Naive B cell (primary cell): ENCODE measurements around the gene RABGEF1. TPM values are rescaled to one million over a fixed set of nuclear protein-coding genes. Genes with fewer than 3 reads are reported as not detected.
"Not testable (repeated sequence)": the region's sequence is repeated elsewhere in the genome, so short reads cannot be mapped to it uniquely, and the experiment has no call there.

Experiments used
- ATAC-seq, 2 donors: fragments of 150-1000 bp; cut with Tn5 transposase; 2 replicates each; pipeline ENCODE4 v1.10.0; 2021; ENCODE audit warnings: low read depth in 2 of 2, mild to moderate bottlenecking in 2 of 2, moderate library complexity in 2 of 2
- DNase-seq: peaks from one replicate; pipeline ENCODE4 v3.0.0; 2022
- H3K27ac Mint-ChIP-seq, 6 donors: one replicate each; pipeline ENCODE4 v1.8.0; 2020 to 2022; ENCODE audit warnings: mild to moderate bottlenecking in 6 of 6, mixed read lengths in 6 of 6, moderate library complexity in 5 of 6, inconsistent platforms in 2 of 6
- H3K27me3 Mint-ChIP-seq, 3 donors: one replicate each; pipeline ENCODE4 v1.8.0; 2021 to 2022; ENCODE audit warnings: mixed read lengths in 3 of 3, mild to moderate bottlenecking in 1 of 3
- H3K36me3 Mint-ChIP-seq, 2 donors: one replicate each; pipeline ENCODE4 v1.8.0; 2020 to 2022; ENCODE audit warnings: mixed read lengths in 2 of 2, inconsistent platforms in 1 of 2, mild to moderate bottlenecking in 1 of 2
- H3K4me1 Mint-ChIP-seq, 3 donors: one replicate each; pipeline ENCODE4 v1.8.0; 2020 to 2022; ENCODE audit warnings: mixed read lengths in 3 of 3, inconsistent platforms in 1 of 3, mild to moderate bottlenecking in 1 of 3, moderate library complexity in 1 of 3
- H3K4me3 Mint-ChIP-seq, 8 donors: one replicate each; pipeline ENCODE4 v1.8.0; 2020 to 2022; ENCODE audit warnings: mild to moderate bottlenecking in 8 of 8, mixed read lengths in 8 of 8, moderate library complexity in 8 of 8, inconsistent platforms in 2 of 8
- H3K9me3 Mint-ChIP-seq, 7 donors: one replicate each; pipeline ENCODE4 v1.8.0; 2020 to 2022; ENCODE audit warnings: mixed read lengths in 7 of 7, mild to moderate bottlenecking in 5 of 7, inconsistent platforms in 2 of 7, moderate library complexity in 1 of 7
- polyA plus RNA-seq, 6 donors: library from polyadenylated mRNA; unstranded; fragments of 300-500 nt; fragmentation: Illumina TruSeq; gene quantifications; one replicate each; pipeline ENCODE4 v1.2.3, GENCODE V29; 2021; ENCODE audit warnings: low read depth in 6 of 6

Gene RABGEF1
- polyA plus RNA-seq, 6 donors from 2014 or later, result 44.8 to 67.3 (median 55.9) TPM

- H3K27me3 Mint-ChIP-seq, H3K4me3 Mint-ChIP-seq, DNase-seq, ATAC-seq, H3K27ac Mint-ChIP-seq: not testable (repeated sequence)
- H3K9me3 Mint-ChIP-seq, result peaks cover 4 to 15% (median 6%) of the 10 kb centered on the region in 7 donors
- H3K36me3 Mint-ChIP-seq, result peaks cover 20 to 25% of the 10 kb centered on the region in 2 donors
- H3K4me1 Mint-ChIP-seq, result peaks cover 11 to 28% (median 12%) of the 10 kb centered on the region in 3 donors
These were observed 23.9 kb upstream of the RABGEF1 start for GRCh38 chr7:66716634-66717033.

- H3K36me3 Mint-ChIP-seq, result peaks cover 5 to 10% of the 10 kb centered on the region in 2 donors
- DNase-seq, result peak; percentile 28
These were observed 20.0 kb upstream of the RABGEF1 start for GRCh38 chr7:66720561-66720960.

GRCh38 chr7:66725843-66726242 lies 14.7 kb upstream of the RABGEF1 start:
- Mint-ChIP-seq H3K9me3 (peaks cover 8 to 14% (median 13%) of the 10 kb centered on the region in 7 donors), H3K4me3 (no peak overlapping the region), H3K36me3 (peaks cover 5 to 30% of the 10 kb centered on the region in 2 donors), H3K4me1 (peaks cover 8 to 25% (median 17%) of the 10 kb centered on the region in 3 donors), H3K27me3 (no peaks in the 10 kb centered on the region), H3K27ac (no peak overlapping the region)
- ATAC-seq, result no peak
- DNase-seq, result no peak

More at GRCh38 chr7:66720561-66720960, 20.0 kb upstream of the RABGEF1 start:
- peak overlapping the region in 5 of 8 donors; percentile 7 to 62 (median 20) for H3K4me3 Mint-ChIP-seq
- H3K4me1 Mint-ChIP-seq, result peaks cover 5 to 22% (median 18%) of the 10 kb centered on the region in 3 donors
- H3K27me3 Mint-ChIP-seq, result no peaks in the 10 kb centered on the region
- peak; percentile 91 to 93 for ATAC-seq
- H3K27ac Mint-ChIP-seq, result peak overlapping the region in 3 of 6 donors; percentile 5 to 74 (median 21)
- peaks cover 6 to 14% (median 12%) of the 10 kb centered on the region in 7 donors for H3K9me3 Mint-ChIP-seq

- H3K4me3 Mint-ChIP-seq, result peak overlapping the region in 1 of 8 donors; percentile 30
These were observed 13.5 kb upstream of the RABGEF1 start for GRCh38 chr7:66727058-66727457.

GRCh38 chr7:66728571-66728970 lies 12.0 kb upstream of the RABGEF1 start:
- H3K4me1 Mint-ChIP-seq, result peaks cover 19 to 32% (median 26%) of the 10 kb centered on the region in 3 donors
- peaks cover 5 to 30% of the 10 kb centered on the region in 2 donors for H3K36me3 Mint-ChIP-seq
- ATAC-seq (no peak), DNase-seq (no peak)
- H3K9me3 Mint-ChIP-seq, result peaks cover 8 to 14% (median 13%) of the 10 kb centered on the region in 7 donors
- H3K27me3 Mint-ChIP-seq, result no peaks in the 10 kb centered on the region
- H3K27ac Mint-ChIP-seq, result peak overlapping the region in 1 of 6 donors; percentile 41
- no peak overlapping the region for H3K4me3 Mint-ChIP-seq

More at GRCh38 chr7:66727058-66727457, 13.5 kb upstream of the RABGEF1 start:
- Mint-ChIP-seq H3K36me3 (peaks cover 5 to 30% of the 10 kb centered on the region in 2 donors), H3K9me3 (peaks cover 8 to 14% (median 13%) of the 10 kb centered on the region in 7 donors), H3K27me3 (no peaks in the 10 kb centered on the region), H3K4me1 (peaks cover 12 to 20% (median 13%) of the 10 kb centered on the region in 3 donors), H3K27ac (no peak overlapping the region)
- ATAC-seq (no peak), DNase-seq (no peak)

- no peak overlapping the region for H3K4me3 Mint-ChIP-seq
- no peak for ATAC-seq
- peaks cover 5 to 30% of the 10 kb centered on the region in 2 donors for H3K36me3 Mint-ChIP-seq
- no peak for DNase-seq
- H3K4me1 Mint-ChIP-seq, result peaks cover 19 to 32% (median 26%) of the 10 kb centered on the region in 3 donors
- peak overlapping the region in 2 of 6 donors; percentile 94 to 98 for H3K27ac Mint-ChIP-seq
- H3K9me3 Mint-ChIP-seq, result peaks cover 7 to 14% (median 10%) of the 10 kb centered on the region in 7 donors
- no peaks in the 10 kb centered on the region for H3K27me3 Mint-ChIP-seq
These were observed 11.3 kb upstream of the RABGEF1 start for GRCh38 chr7:66729274-66729673.

- peaks cover 14 to 30% of the 10 kb centered on the region in 2 donors for H3K36me3 Mint-ChIP-seq
- H3K27me3 Mint-ChIP-seq, result no peaks in the 10 kb centered on the region
- H3K4me3 Mint-ChIP-seq, result no peak overlapping the region
- peak overlapping the region in 2 of 6 donors; percentile 66 to 79 for H3K27ac Mint-ChIP-seq
- peaks cover 0 to 9% (median 2%) of the 10 kb centered on the region in 7 donors for H3K9me3 Mint-ChIP-seq
- DNase-seq (no peak), ATAC-seq (no peak)
- peaks cover 39 to 45% (median 44%) of the 10 kb centered on the region in 3 donors for H3K4me1 Mint-ChIP-seq
These were observed 8.5 kb upstream of the RABGEF1 start for GRCh38 chr7:66731986-66732385.

- H3K4me3 Mint-ChIP-seq, result no peak overlapping the region
- H3K27me3 Mint-ChIP-seq, result no peaks in the 10 kb centered on the region
- peaks cover 43 to 50% (median 48%) of the 10 kb centered on the region in 3 donors for H3K4me1 Mint-ChIP-seq
- ATAC-seq, result no peak
- DNase-seq, result no peak
- H3K9me3 Mint-ChIP-seq, result peaks cover 0 to 9% (median 2%) of the 10 kb centered on the region in 7 donors
- H3K36me3 Mint-ChIP-seq, result peaks cover 14 to 30% of the 10 kb centered on the region in 2 donors
- peak overlapping the region in 5 of 6 donors; percentile 11 to 79 (median 57) for H3K27ac Mint-ChIP-seq
These were observed 8.1 kb upstream of the RABGEF1 start for GRCh38 chr7:66732439-66732838.

GRCh38 chr7:66734006-66734405 lies 6.5 kb upstream of the RABGEF1 start:
- Mint-ChIP-seq H3K36me3 (peaks cover 14 to 20% of the 10 kb centered on the region in 2 donors), H3K4me1 (peaks cover 44 to 55% (median 53%) of the 10 kb centered on the region in 3 donors), H3K9me3 (peaks cover 0 to 9% (median 0%) of the 10 kb centered on the region in 7 donors), H3K4me3 (peak overlapping the region in 1 of 8 donors; percentile 21), H3K27me3 (no peaks in the 10 kb centered on the region), H3K27ac (peak overlapping the region in 2 of 6 donors; percentile 30 to 82)
- ATAC-seq, result no peak
- DNase-seq, result no peak

GRCh38 chr7:66735154-66735553 lies 5.4 kb upstream of the RABGEF1 start:
- Mint-ChIP-seq H3K36me3 (peaks cover 9 to 12% of the 10 kb centered on the region in 2 donors), H3K9me3 (peaks cover 0 to 4% (median 0%) of the 10 kb centered on the region in 7 donors), H3K4me3 (peak overlapping the region in 1 of 8 donors; percentile 45), H3K27me3 (no peaks in the 10 kb centered on the region), H3K27ac (peak overlapping the region; percentile 48 to 74 (median 66)), H3K4me1 (peaks cover 38 to 59% (median 57%) of the 10 kb centered on the region in 3 donors)
- DNase-seq, result no peak
- ATAC-seq, result no peak

- Mint-ChIP-seq H3K4me3 (peak overlapping the region in 6 of 8 donors; percentile 38 to 81 (median 66)), H3K36me3 (peaks cover 9 to 12% of the 10 kb centered on the region in 2 donors), H3K27ac (peak overlapping the region in 5 of 6 donors; percentile 73 to 91 (median 87)), H3K27me3 (no peaks in the 10 kb centered on the region), H3K4me1 (peaks cover 38 to 60% (median 59%) of the 10 kb centered on the region in 3 donors), H3K9me3 (peaks cover 0 to 4% (median 0%) of the 10 kb centered on the region in 7 donors)
- ATAC-seq (no peak), DNase-seq (no peak)
These were observed 4.7 kb upstream of the RABGEF1 start for GRCh38 chr7:66735850-66736249.

- Mint-ChIP-seq H3K27me3 (no peaks in the 10 kb centered on the region), H3K36me3 (peaks cover 9 to 12% of the 10 kb centered on the region in 2 donors), H3K4me3 (peak overlapping the region in 7 of 8 donors; percentile 13 to 81 (median 47)), H3K4me1 (peaks cover 38 to 65% (median 62%) of the 10 kb centered on the region in 3 donors), H3K9me3 (peaks cover 0 to 4% (median 0%) of the 10 kb centered on the region in 7 donors), H3K27ac (peak overlapping the region; percentile 33 to 96 (median 86))
- ATAC-seq (no peak), DNase-seq (no peak)
These were observed 3.6 kb upstream of the RABGEF1 start for GRCh38 chr7:66736892-66737291.

- H3K4me1 Mint-ChIP-seq, result peaks cover 38 to 69% (median 64%) of the 10 kb centered on the region in 3 donors
These were observed 2.9 kb upstream of the RABGEF1 start for GRCh38 chr7:66737667-66738066.

GRCh38 chr7:66739477-66739876 lies 1.1 kb upstream of the RABGEF1 start:
- ATAC-seq (no peak), DNase-seq (no peak)
- H3K4me3 Mint-ChIP-seq, result peak overlapping the region; percentile 94 to 98 (median 97)
- peaks cover 9 to 12% of the 10 kb centered on the region in 2 donors for H3K36me3 Mint-ChIP-seq
- peak overlapping the region; percentile 95 to 99 (median 98) for H3K27ac Mint-ChIP-seq
- H3K4me1 Mint-ChIP-seq, result peaks cover 37 to 75% (median 70%) of the 10 kb centered on the region in 3 donors
- H3K27me3 Mint-ChIP-seq, result no peaks in the 10 kb centered on the region
- peaks cover 0 to 4% (median 0%) of the 10 kb centered on the region in 7 donors for H3K9me3 Mint-ChIP-seq

More at GRCh38 chr7:66737667-66738066, 2.9 kb upstream of the RABGEF1 start:
- no peaks in the 10 kb centered on the region for H3K27me3 Mint-ChIP-seq
- DNase-seq (no peak), ATAC-seq (no peak)
- peaks cover 9 to 12% of the 10 kb centered on the region in 2 donors for H3K36me3 Mint-ChIP-seq
- H3K9me3 Mint-ChIP-seq, result peaks cover 0 to 4% (median 0%) of the 10 kb centered on the region in 7 donors
- peak overlapping the region in 7 of 8 donors; percentile 38 to 82 (median 47) for H3K4me3 Mint-ChIP-seq
- peak overlapping the region; percentile 33 to 90 (median 78) for H3K27ac Mint-ChIP-seq
